ENCODE measurements around the gene WNT9A. TPM values are rescaled to one million over a fixed set of nuclear protein-coding genes. Genes with fewer than 3 reads are reported as not detected.
A peak's percentile ranks its signal among the peaks of the same experiment; 100 is the strongest.
"Not testable (repeated sequence)": the region's sequence is repeated elsewhere in the genome, so short reads cannot be mapped to it uniquely, and the experiment has no call there.

The WNT9A gene
- polyA plus RNA-seq (2013, experiment 1 of 2; ENCODE audit: insufficient read length), result 5.7 TPM
- 5.9 TPM for polyA plus RNA-seq (2013, experiment 2 of 2; ENCODE audit: insufficient read length)

GRCh38 chr1:227947676-227948492 lies at the start of gene WNT9A:
TSS of gene WNT9A (minus strand) at chr1:227947932. CDS start at chr1:227947887, 45 bp downstream.
- peak; percentile 77 for DNase-seq

- no peak for DNase-seq
Measured at GRCh38 chr1:227996187-227996950, 48.6 kb upstream of the WNT9A start.

- DNase-seq, result no peak
Measured at GRCh38 chr1:227994632-227995300, 47.0 kb upstream of the WNT9A start.

DNA sequence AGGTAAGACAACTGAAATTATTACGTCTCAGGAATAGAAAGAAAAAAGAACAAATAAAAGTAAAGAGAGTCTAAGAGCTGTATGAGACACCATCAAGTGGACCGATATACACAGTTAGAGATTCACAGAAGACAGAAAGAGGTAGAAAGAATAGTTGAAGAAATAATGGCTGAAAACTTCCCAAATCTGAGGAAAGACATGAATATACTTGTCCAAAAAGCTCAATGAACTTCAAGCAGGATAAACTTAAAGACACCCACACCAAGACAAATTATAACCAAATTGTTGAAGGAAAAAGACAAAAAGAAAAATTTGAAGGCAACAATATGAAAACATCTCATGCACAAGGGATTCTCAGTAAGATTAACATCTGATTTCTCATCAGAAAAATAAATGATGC lies 39.4 kb upstream of the WNT9A start:
- DNase-seq, result no peak

GRCh38 chr1:227975583-227976283 lies 28.0 kb upstream of the WNT9A start:
- not testable (repeated sequence) for DNase-seq

DNA sequence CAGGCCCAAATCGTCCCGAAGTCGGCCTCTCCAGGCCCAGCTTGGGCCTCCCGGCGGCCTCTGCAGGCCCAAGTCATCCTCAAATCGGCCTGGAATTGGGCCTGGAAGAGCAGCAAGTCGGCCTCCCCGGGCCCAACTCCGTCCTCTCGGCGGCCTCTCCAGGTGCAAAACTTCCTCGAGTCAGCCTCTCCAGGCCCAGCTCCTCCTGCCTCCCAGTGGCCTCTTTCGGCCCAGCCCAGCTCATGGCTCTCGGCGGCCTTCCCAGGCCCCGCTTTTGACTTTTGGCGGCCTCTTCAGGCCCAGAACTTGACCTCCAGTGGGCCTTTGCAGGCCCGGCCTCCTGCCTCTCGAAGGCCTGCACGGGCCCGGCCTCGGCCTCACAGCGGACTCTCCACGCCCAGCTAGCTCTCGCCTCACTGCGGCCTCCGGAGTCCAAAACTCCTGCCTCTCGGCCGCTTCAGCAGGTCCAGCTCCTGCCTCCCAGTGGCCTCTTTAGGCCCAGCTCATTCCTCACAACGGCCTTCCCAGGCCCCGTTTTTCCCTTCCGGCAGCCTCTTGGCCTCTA lies 26.1 kb upstream of the WNT9A start:
- not testable (repeated sequence) for DNase-seq

DNA sequence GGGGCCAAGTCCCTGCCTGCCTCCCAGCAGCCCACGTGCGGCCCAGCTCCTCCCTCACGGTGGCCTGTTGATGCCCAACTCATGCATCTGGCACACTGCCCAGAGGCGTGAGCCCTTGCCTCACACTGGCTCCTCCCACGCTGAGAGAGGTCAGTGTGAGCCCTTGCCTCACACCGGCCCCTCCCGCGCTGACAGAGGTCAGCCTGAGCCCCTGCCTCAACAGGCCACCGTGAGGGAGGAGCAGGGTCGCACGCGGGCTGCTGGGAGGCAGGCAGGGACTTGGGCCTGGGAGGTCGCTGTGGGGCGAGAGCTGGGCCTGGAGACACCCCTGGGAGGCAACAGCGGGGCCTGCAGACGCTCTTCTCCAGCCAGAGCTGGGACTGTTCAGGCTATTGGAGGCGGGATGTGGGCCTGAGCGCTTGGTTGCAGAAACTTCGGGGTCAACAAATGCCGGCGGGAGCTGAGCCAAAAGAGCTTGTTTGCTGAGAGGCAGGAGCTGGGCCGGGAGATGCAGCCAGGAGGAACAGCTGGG lies 25.2 kb upstream of the WNT9A start:
- DNase-seq, result not testable (repeated sequence)

DNA sequence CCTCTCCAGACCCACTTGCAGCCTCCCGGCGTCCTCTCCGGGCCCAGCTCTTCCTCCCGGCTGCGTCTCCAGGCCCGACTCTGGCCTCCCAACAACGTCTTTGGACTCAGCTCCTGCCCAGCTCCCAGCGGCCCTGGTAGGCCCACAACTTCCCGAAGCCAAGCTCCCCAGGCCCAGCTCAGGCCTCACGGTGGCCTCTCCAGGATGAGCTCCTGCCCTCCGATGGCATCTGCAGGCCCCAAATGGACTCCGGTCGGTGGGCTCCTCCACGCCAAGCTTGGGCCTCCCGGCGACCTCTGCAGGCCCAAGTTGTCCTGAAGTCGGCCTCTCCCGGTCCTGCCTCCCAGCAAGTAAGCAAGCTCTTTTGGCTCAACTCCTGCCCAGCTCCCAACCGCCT lies 24.5 kb upstream of the WNT9A start:
- not testable (repeated sequence) for DNase-seq

DNA sequence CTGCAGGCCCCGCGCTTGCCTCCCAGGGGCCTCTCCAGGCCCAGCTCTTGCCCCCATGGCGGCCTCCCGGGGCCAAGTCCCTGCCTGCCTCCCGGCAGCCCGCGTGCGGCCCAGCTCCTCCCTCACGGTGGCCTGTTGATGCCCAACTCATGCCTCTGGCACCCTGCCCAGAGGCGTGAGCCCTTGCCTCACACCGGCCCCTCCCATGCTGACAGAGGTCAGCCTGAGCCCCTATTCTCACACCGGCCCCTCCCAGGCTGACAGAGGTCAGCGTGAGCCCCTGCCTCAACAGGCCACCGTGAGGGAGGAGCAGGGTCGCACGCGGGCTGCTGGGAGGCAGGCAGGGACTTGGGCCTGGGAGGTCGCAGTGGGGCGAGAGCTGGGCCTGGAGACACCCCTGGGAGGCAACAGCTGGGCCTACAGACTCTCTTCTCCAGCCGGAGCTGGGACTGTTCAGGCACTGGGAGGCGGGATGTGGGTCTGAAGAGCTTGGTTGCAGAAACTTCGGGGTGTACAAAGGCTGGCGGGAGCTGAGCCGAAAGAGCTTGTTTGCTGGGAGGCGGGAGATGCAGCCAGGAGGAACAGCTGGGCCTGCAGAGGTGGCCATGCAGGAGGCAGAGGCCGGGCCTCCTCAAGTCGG lies 24.0 kb upstream of the WNT9A start:
- DNase-seq, result not testable (repeated sequence)

GRCh38 chr1:227971216-227971615 lies 23.5 kb upstream of the WNT9A start:
- DNase-seq, result not testable (repeated sequence)

- not testable (repeated sequence) for DNase-seq
Measured at GRCh38 chr1:227970076-227970995, 22.6 kb upstream of the WNT9A start.

DNA sequence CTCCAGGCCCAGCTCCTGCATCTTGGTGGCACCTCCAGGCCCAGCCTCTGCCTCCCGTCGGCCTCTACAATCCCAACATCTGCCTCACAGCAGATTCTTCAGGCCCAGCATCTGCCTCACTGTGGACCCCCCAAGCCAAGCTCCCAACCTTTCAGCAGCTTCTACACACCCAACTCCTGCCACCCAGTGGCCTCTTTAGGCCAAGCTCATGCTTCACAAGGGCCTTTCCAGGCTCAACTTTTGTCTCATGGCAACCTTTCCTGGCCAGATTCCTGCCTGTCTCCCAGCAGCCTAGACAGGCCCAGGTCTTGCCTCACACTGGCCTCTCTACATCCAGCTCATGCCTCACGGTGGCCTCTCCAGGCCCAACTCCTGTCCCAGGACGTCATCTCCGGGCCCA lies 20.1 kb upstream of the WNT9A start:
- DNase-seq, result not testable (repeated sequence)

DNA sequence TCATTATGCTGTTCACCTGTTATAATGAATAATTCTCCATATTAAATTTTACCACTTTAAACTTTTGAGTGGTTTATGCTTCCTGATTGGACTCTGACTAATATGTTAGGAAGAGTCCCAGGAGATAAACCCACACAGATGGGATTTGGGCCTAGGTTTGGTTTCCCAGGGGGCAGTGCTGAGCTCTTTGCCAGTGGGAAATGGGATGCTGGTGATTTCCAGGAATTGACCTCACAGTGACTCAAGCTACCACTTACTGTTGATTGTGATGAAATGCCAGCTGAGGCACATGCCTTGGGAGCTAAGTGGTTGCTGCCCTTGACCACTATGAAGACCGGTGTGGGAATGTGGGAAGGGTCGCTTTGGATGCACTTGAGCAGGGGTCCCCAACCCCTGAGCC lies 19.0 kb upstream of the WNT9A start:
- DNase-seq, result peak; percentile 61

DNA sequence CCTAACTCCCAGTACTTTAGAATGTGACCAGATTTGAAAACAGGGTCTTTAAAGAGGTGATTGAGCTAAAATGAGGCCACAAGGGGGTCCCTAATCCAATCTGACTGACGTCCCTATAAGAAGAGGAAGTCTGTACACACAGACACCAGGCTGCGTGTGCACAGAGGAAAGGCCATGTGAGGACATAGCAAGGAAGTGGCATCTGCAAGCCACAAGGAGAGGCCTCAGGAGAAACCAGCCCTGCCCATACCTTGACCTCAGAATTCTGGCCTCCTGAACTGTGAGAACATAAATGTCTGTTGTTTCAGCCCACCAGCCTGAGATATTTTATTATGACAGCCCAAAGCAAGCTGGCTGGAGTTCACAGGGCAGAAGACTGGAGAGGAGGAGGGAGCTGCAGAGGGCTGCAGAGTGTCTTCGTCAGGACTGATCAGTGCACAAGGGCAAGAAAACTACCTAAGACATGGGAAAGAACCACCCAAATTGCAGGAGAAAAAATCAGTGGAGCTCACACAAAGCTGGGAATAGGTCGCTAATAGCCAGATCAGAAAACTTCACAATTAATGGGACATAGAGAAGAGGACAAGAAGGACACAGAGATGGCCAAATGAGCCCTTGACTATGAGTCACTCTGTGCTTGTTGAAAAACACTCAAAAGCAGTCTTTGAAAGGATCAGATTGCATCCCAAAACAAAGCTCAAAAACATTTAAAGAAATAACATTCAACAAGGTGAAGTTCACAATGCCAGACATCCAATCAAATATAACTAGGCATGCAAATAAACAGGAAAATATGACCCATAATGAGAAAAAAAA lies 14.1 kb upstream of the WNT9A start:
- DNase-seq, result no peak

GRCh38 chr1:227959325-227959860 lies 11.7 kb upstream of the WNT9A start:
- DNase-seq, result no peak

DNA sequence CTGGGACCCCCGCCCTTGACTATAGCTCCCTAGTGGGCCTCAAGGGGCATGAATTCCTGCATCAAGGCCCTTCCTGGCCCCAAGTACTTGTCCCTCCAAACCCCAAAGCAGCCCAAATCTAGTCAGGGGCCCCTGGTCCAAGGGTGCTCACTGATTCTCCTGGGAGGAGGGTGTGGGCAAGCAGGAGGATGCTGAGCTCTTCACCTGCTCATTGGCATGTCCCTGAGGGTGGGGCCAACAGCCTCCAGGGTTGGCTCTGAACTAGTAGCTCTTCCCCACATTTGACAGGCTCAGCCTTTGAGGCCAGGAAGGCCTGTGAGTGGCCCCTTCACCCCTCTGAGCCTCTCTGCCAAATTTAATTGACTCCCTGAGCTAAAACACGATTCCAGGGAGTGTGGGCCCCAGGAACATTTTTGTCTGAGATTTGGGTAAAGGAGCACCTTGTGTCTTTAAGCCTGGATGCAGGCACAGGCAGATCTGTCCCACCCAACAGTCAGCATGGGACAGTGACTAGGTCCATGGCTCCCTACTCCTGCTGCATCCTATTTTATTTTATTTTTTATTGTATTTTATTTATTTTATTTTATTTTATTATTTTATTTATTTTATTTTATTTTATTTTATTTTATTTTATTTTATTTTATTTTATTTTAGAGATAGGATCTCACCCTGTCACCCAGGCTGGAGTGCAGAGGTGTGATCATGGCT lies 11.0 kb upstream of the WNT9A start:
- DNase-seq, result no peak

- no peak for DNase-seq
Measured at GRCh38 chr1:227955808-227956207, 8.1 kb upstream of the WNT9A start.

All from fibroblast of skin of scalp (primary cell).